HG03457 (cell line): ENCODE data around the gene RNF220.

ENCODE experiments used
- ATAC-seq: cut with Tn5 transposase; IDR thresholded peaks from one replicate; pipeline ENCODE4 v1.9.1; 2021; ENCODE audit warnings: moderate number of reproducible peaks; ENCODE audit not compliant: unreplicated experiment

RNF220 gene

DNA sequence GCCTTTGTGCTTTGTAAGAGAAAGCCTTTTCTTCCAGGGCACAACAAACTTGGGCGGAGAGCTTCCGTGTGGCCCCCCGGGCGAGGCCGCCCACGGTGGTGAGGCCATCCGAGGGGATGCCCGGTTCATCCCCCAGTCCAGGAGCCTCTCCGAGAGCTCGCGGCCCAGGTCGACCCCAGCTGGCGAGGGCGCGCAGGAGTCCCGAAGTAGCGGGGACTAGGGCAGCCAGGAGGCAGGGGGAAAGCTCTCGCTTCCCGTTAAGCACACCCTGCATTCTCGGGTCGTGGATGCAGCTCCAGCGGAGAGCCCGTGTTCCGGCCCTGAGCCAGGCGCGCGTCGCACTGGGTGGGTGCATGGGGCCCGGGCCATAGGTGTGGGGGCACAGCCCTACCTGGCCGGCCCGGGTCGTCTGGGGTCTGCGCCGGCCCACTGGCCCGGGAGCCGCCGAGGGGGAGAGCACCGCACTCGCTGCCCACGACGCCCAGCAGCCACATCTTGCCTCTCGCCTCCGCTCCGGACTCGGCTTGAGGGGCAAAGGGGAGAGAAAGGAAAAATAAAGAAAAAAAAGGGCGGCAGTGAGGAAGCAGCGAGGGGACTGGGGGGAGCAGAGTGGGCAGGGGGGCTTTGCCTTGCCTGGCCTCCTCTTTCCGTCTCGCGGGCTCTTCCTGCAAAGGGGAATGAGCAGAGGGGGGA, 1.8 kb downstream of the RNF220 start:
- no peak for ATAC-seq

GRCh38 chr1:44407430-44408211, 2.6 kb downstream of the RNF220 start:
- no peak for ATAC-seq

- ATAC-seq, result no peak
These were observed 3.1 kb downstream of the RNF220 start for GRCh38 chr1:44408212-44408582.

DNA sequence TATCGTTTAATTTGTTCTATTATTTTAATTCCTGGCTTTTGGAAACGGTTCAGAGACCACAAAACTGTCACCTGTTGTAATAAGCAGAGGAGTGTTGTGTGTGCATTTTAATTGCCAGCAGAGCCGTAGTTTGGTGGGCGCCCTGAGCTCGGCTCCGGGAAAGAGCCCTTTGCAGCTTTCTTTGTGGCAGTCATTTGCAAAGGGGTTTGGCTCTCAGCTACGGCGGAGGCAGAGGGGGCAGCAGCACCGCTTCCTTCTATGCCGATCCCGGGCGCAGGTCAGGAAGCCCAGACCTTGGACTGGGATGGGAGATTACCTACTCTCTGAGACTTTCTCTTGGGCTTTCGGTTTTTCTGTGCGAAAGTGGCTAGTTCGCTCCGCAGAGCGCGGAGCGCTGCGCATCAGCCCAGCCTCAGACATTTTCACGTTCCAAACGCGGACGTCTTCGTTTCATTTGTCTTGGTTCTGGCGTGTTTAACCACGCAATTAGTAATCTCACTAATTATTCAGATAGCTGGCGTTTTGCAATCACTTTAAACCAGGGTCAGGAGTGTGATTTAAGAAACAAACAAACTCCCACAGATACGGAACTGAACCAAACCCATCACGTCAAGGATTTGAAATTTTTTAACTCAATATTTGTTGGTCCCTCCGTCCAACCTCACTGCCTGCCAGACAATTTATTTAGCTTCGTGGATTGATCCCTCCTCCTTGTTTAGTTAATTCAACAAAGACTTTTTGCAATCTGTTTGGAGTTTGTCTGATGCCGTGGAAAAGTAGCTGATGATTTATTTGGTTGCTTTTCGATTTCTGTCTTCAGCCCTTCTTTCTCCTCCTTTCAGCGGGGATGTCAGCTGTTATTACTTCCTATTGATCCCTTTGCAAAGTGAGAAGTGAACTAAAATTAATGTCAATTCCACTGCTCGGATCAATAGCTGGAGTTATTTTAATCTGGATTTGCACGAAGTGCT, 3.9 kb downstream of the RNF220 start:
- no peak for ATAC-seq

GRCh38 chr1:44409757-44410156, 4.7 kb downstream of the RNF220 start:
- no peak for ATAC-seq

- no peak for ATAC-seq
These were observed 6.8 kb downstream of the RNF220 start for GRCh38 chr1:44411861-44412260.

- ATAC-seq, result no peak
These were observed 7.5 kb downstream of the RNF220 start for GRCh38 chr1:44412601-44413000.

GRCh38 chr1:44413740-44414139, 8.7 kb downstream of the RNF220 start:
- no peak for ATAC-seq

DNA sequence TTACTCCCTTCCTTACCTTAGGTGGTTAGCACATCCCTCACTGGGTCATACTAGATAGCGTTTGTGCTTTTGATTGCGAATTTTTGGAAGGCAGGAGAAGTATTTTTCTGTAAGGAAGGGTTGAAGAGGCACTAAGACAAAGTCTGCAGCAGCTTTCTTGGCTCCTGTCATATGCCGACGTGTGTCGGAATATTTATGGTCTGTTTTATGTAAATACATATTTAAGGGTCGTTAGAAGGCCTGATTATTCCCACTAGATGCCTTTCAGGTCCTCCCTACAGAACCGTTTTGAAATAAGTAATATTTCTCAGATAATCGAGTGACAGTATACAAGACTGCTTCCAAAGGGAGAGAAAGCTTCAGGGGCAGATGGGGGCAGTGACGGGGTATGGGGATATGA, 10.0 kb downstream of the RNF220 start:
- ATAC-seq, result no peak

DNA sequence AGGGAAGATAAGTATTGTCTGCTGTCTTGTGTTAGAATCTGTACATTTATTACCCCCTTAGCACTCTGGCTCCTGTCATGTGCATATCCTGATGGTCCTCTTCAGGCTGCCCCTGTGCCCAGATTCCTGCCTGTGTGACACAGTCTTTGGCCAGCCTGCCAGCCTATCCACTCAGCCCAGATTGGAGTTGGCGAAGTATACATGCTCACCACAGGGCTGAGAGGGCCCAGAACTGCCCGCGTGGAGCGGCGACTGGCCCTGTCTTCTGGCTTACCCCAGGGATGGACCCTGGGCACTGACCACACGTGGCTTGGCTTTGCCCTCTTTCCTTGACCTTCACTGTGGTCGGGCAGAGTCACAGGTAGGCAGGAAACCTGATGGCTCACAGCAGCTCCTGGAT, 11.4 kb downstream of the RNF220 start:
- ATAC-seq, result no peak

DNA sequence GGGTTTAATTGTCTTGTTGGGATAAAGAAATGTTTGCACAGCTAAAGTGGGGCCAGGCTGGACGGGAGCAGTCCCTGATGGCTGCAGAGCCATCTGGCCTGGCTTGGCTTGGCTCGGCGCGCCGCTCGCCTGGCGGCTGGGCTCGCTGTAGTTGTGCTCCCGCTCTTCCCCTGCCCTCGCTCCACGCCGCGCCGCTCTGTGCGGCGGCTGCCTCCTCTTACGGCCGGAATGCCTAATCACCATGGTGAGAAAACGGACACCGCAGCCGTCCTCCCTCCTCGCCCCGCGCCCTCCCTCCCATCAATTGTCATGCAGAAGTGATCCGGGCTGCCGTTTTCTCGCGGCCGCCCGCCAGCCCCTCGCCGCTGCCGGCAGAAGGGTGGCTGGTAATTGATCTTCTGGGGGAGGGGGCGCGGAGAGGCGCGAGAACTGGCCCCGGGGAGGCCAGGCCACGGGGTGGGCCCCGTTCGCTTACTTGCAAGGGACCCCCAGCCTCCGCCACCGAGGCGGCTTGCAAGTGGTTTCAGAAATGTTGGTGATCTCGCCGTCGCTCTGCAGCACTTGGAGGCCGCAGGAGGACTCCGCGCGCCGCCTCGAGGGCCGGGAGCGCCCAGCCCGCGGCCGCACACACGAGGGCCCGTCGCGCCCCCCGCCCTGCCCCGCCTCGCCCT, 12.4 kb downstream of the RNF220 start:
- ATAC-seq, result no peak

- ATAC-seq, result no peak
These were observed 13.1 kb downstream of the RNF220 start for GRCh38 chr1:44418022-44418673.

- ATAC-seq, result no peak
These were observed 14.8 kb downstream of the RNF220 start for GRCh38 chr1:44419901-44420300.

- no peak for ATAC-seq
These were observed 15.5 kb downstream of the RNF220 start for GRCh38 chr1:44420535-44420934.

DNA sequence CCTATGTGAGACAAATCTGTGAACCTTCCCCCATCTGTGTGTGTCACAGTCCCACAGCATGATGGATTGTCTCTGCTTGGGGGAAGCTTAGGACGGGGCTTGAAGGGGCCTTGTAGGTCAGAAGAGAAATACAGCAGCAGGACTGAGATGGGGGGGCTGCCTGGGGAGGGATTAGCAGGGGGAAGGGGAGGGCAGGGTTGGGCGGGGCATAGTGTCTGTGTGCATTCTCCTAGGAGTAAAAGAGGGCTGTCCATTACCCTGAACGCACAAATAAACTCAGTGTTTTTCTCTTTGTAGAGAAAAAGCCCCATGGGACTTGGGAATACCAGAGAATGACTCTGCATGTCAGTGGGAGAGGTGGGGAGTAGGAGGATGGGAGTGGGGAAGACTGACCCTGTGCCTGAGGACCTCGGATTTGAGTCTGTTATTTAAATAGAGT, 16.4 kb downstream of the RNF220 start:
- ATAC-seq, result no peak

- ATAC-seq, result no peak
These were observed 17.1 kb downstream of the RNF220 start for GRCh38 chr1:44422161-44422560.

- ATAC-seq, result no peak
These were observed 18.8 kb downstream of the RNF220 start for GRCh38 chr1:44423591-44424537.

GRCh38 chr1:44424747-44425146, 19.7 kb downstream of the RNF220 start:
- ATAC-seq, result no peak
